OCI-LY7 (cell line): ENCODE measurements around the gene ING1. TPM values are rescaled to one million over a fixed set of nuclear protein-coding genes. Genes with fewer than 3 reads are reported as not detected.

Source experiments
- BruUV-seq: library from RNA; stranded (reverse); fragments of 400-500 nt; replicated peaks from 2 replicates; lab custom pipeline; 2021; lab: Mats Ljungman, UMichigan
- CTCF ChIA-PET: fragments of 300-600 bp; sonication (Branson Sonifier 250); formaldehyde crosslinking; loops from one replicate; lab custom pipeline; 2022; ENCODE audit warnings: antibody characterized with exemption; ENCODE audit not compliant: unreplicated experiment; lab: Charles Lee
- POLR2A ChIA-PET: fragments of 300-600 bp; sonication (Branson Sonifier 250); formaldehyde crosslinking; loops from one replicate; lab custom pipeline; 2022; ENCODE audit warnings: antibody characterized with exemption; lab: Charles Lee
- DNase-seq: peaks from one replicate; pipeline ENCODE4 v3.0.0-alpha.2; 2015; ENCODE audit warnings: low spot score
- H2AFZ ChIP-seq: fragments of 200-600 bp; sonication (generic), shearing (Covaris generic); 2 replicates; pipeline ENCODE4 v1.6.1; 2014; ENCODE audit warnings: mild to moderate bottlenecking, antibody characterized with exemption, low read length, moderate library complexity
- H3K27ac ChIP-seq: fragments of 200-600 bp; sonication (generic); 2 replicates; pipeline ENCODE4 v1.5.1; 2014; ENCODE audit warnings: mixed run types, low read depth, mild to moderate bottlenecking, moderate library complexity, low read length, inconsistent platforms; ENCODE audit not compliant: poor library complexity, severe bottlenecking
- H3K36me3 ChIP-seq: fragments of 200-600 bp; sonication (generic); 2 replicates; pipeline ENCODE4 v1.6.1; 2014; ENCODE audit warnings: mild to moderate bottlenecking, antibody characterized with exemption, low read length, moderate library complexity, mixed read lengths; ENCODE audit not compliant: insufficient read depth
- H3K4me1 ChIP-seq: fragments of 200-600 bp; sonication (generic); 2 replicates; pipeline ENCODE4 v1.5.1; 2014; ENCODE audit warnings: mild to moderate bottlenecking, low read length; ENCODE audit not compliant: insufficient read depth, poor library complexity, severe bottlenecking
- H3K4me2 ChIP-seq: fragments of 200-600 bp; sonication (generic); 2 replicates; pipeline ENCODE4 v1.6.1; 2014; ENCODE audit warnings: mild to moderate bottlenecking, low read length
- H3K4me3 ChIP-seq: fragments of 200-600 bp; sonication (generic); 2 replicates; pipeline ENCODE4 v1.5.1; 2014; ENCODE audit warnings: mild to moderate bottlenecking, low read depth, low read length; ENCODE audit not compliant: poor library complexity, severe bottlenecking
- H3K79me2 ChIP-seq: fragments of 200-600 bp; sonication (generic); 2 replicates; pipeline ENCODE4 v1.6.1; 2016; ENCODE audit warnings: low read depth, mild to moderate bottlenecking, low read length, moderate library complexity, mixed read lengths; ENCODE audit not compliant: insufficient read depth
- H3K9me2 ChIP-seq: fragments of 200-600 bp; sonication (generic); 2 replicates; pipeline ENCODE4 v1.6.1; 2016; ENCODE audit warnings: mild to moderate bottlenecking, low read length, mixed read lengths; ENCODE audit not compliant: insufficient read depth
- H3K9me3 ChIP-seq: fragments of 200-600 bp; sonication (generic); 2 replicates; pipeline ENCODE4 v1.6.1; 2014; ENCODE audit warnings: mild to moderate bottlenecking, mixed run types, low read length, mixed read lengths
- H4K20me1 ChIP-seq: fragments of 200-600 bp; sonication (generic); 2 replicates; pipeline ENCODE4 v1.6.1; 2014; ENCODE audit warnings: mild to moderate bottlenecking, antibody characterized with exemption, low read length, moderate library complexity, mixed read lengths; ENCODE audit not compliant: insufficient read depth
- CTCF ChIP-seq: fragments of 200-600 bp; sonication (generic); conservative IDR thresholded peaks from 2 replicates; pipeline ENCODE4 v1.5.1; 2014; ENCODE audit warnings: mild to moderate bottlenecking, antibody characterized with exemption, low read length, moderate library complexity, mixed read lengths
- EZH2phosphoT487 ChIP-seq: fragments of 200-600 bp; sonication (generic); IDR thresholded peaks from 2 replicates; pipeline ENCODE4 v1.6.1; 2018; ENCODE audit warnings: low read depth, borderline replicate concordance, mild to moderate bottlenecking, mixed run types, antibody characterized with exemption, low read length, moderate library complexity, mixed read lengths
- intact Hi-C: fragments of 100-400 bp; cut with micrococcal nuclease; formaldehyde crosslinking; loops from one replicate; pipeline ENCODE4 v1.10.0; 2022; ENCODE audit not compliant: unreplicated experiment
- total RNA-seq, 2 experiments: library from RNA; depleted of rRNA in 1 of 2; stranded (reverse); fragments of >200 nt in 1 of 2; shearing (Covaris generic) in 1 of 2; gene quantifications; 2 replicates each; pipeline ENCODE4 v1.2.3, GENCODE V29; 2014 to 2022

ING1 gene
- total RNA-seq, 2 experiments from 2014 or later, result 9.6 to 14.7 TPM

GRCh38 chr13:110760611-110761010, 47.1 kb downstream of the ING1 start:
- H3K4me2 ChIP-seq, result no peak overlapping the region
- no peak overlapping the region for H3K27ac ChIP-seq
- H3K79me2 ChIP-seq, result no peaks in the 10 kb centered on the region
- H3K4me3 ChIP-seq, result no peak overlapping the region
- H2AFZ ChIP-seq, result no peak overlapping the region
- H3K36me3 ChIP-seq, result no peaks in the 10 kb centered on the region
- no peaks in the 10 kb centered on the region for H3K9me2 ChIP-seq
- no peak for DNase-seq
- TF ChIP-seq CTCF (no peak), EZH2phosphoT487 (no peak)
- no TSS peak for BruUV-seq
- no peaks in the 10 kb centered on the region for H4K20me1 ChIP-seq
- H3K9me3 ChIP-seq, result no peaks in the 10 kb centered on the region
- POLR2A ChIA-PET, result no interaction called here
- intact Hi-C loops, result no loop called here
- CTCF ChIA-PET, result no interaction called here
- no peaks in the 10 kb centered on the region for H3K4me1 ChIP-seq

GRCh38 chr13:110766671-110767430, 53.4 kb downstream of the ING1 start:
- no peaks in the 10 kb centered on the region for H4K20me1 ChIP-seq
- TF ChIP-seq CTCF, result no peak
- no peak for TF ChIP-seq EZH2phosphoT487
- DNase-seq, result no peak
- no TSS peak for BruUV-seq
- CTCF ChIA-PET, result no interaction called here
- no peaks in the 10 kb centered on the region for H3K36me3 ChIP-seq
- H2AFZ ChIP-seq, result no peak overlapping the region
- POLR2A ChIA-PET, result no interaction called here
- no peaks in the 10 kb centered on the region for H3K9me3 ChIP-seq
- H3K4me1 ChIP-seq, result no peaks in the 10 kb centered on the region
- H3K4me2 ChIP-seq, result no peak overlapping the region
- no peaks in the 10 kb centered on the region for H3K9me2 ChIP-seq
- H3K79me2 ChIP-seq, result no peaks in the 10 kb centered on the region
- H3K27ac ChIP-seq, result no peak overlapping the region
- H3K4me3 ChIP-seq, result no peak overlapping the region
- intact Hi-C loops, result no loop called here

- no peak overlapping the region for H3K4me2 ChIP-seq
- H3K4me3 ChIP-seq, result no peak overlapping the region
- H3K9me3 ChIP-seq, result no peaks in the 10 kb centered on the region
- TF ChIP-seq EZH2phosphoT487, result no peak
- TF ChIP-seq CTCF, result no peak
- ChIA-PET POLR2A (no interaction called here), CTCF (no interaction called here)
- H3K79me2 ChIP-seq, result no peaks in the 10 kb centered on the region
- H3K4me1 ChIP-seq, result no peaks in the 10 kb centered on the region
- H2AFZ ChIP-seq, result no peak overlapping the region
- no peak for DNase-seq
- H3K27ac ChIP-seq, result no peak overlapping the region
- no peaks in the 10 kb centered on the region for H3K36me3 ChIP-seq
- H4K20me1 ChIP-seq, result no peaks in the 10 kb centered on the region
- H3K9me2 ChIP-seq, result no peaks in the 10 kb centered on the region
- BruUV-seq, result no TSS peak
- intact Hi-C loops, result no loop called here
Measured at GRCh38 chr13:110767476-110767875, 54.0 kb downstream of the ING1 start.
